AG04450 (cell line): ENCODE data around the gene DTL. TPM values are rescaled to one million over a fixed set of nuclear protein-coding genes. Genes with fewer than 3 reads are reported as not detected.

Experiments
- CTCF ChIA-PET: fragments of 300-600, 350-600 bp; formaldehyde crosslinking; extraction: SDS; loops from one replicate; lab custom pipeline; 2022; ENCODE audit warnings: antibody characterized with exemption, inconsistent platforms; lab: Charles Lee
- POLR2A ChIA-PET: fragments of 350-600 bp; formaldehyde crosslinking; extraction: SDS; loops from one replicate; lab custom pipeline; 2021; ENCODE audit warnings: antibody characterized with exemption, inconsistent platforms; lab: Yijun Ruan, JAX
- DNase-seq: peaks from one replicate; pipeline ENCODE4 v3.0.0-alpha.2; 2011; ENCODE audit warnings: low read depth, low spot score
- H3K27ac ChIP-seq: one replicate; pipeline ENCODE4 v1.5.1; 2012; ENCODE audit warnings: low read depth, low read length, control low read depth
- H3K27me3 ChIP-seq: one replicate; pipeline ENCODE4 v1.6.0; 2012; ENCODE audit warnings: low read length; ENCODE audit not compliant: control insufficient read depth, insufficient read depth
- H3K4me3 ChIP-seq: 2 replicates; pipeline ENCODE4 v1.5.1; 2011; ENCODE audit warnings: mild to moderate bottlenecking, low read depth, low read length, control low read depth
- H3K9me3 ChIP-seq: 2 replicates; pipeline ENCODE4 v1.5.1; 2012; ENCODE audit warnings: low read length; ENCODE audit not compliant: control insufficient read depth, insufficient read depth
- polyA plus RNA-seq: library from polyadenylated mRNA; depleted of rRNA; stranded (reverse); fragments of >200 nt; gene quantifications from 2 replicates; pipeline ENCODE4 v1.2.3, GENCODE V29; 2011
- TF ChIP-seq, protein P1 (sequence below): IDR thresholded peaks from 2 replicates; pipeline ENCODE4 v1.5.1; 2011; ENCODE audit warnings: low read depth, low read length, control low read depth, inconsistent platforms

DTL gene
- polyA plus RNA-seq, 1 experiment, result 6.0 TPM

DNA sequence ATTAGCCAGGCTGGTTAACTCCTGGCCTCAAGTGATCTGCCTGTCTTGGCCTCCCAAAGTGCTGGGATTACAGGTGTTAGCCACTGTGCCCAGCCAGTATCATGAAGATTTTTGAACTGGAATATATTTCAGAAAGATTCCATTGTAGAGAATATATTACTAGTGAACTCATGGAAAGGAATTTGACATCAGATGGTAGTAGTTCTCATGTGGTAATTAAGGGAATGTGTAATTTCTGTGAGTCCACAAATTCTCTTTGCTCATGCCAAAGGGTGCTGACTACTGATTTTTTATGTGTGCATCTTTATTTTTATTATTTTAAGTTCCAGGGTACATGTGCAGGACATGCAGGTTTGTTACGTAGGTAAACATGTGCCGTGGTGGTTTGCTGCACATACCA lies 10.4 kb downstream of the DTL start:
- TF ChIP-seq, protein P1, sequence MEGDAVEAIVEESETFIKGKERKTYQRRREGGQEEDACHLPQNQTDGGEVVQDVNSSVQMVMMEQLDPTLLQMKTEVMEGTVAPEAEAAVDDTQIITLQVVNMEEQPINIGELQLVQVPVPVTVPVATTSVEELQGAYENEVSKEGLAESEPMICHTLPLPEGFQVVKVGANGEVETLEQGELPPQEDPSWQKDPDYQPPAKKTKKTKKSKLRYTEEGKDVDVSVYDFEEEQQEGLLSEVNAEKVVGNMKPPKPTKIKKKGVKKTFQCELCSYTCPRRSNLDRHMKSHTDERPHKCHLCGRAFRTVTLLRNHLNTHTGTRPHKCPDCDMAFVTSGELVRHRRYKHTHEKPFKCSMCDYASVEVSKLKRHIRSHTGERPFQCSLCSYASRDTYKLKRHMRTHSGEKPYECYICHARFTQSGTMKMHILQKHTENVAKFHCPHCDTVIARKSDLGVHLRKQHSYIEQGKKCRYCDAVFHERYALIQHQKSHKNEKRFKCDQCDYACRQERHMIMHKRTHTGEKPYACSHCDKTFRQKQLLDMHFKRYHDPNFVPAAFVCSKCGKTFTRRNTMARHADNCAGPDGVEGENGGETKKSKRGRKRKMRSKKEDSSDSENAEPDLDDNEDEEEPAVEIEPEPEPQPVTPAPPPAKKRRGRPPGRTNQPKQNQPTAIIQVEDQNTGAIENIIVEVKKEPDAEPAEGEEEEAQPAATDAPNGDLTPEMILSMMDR, result no peak
- Histone ChIP-seq H3K27me3 (no peaks in the 10 kb centered on the region), H3K9me3 (no peaks in the 10 kb centered on the region), H3K27ac (no peak overlapping the region), H3K4me3 (no peak overlapping the region)
- DNase-seq, result no peak
- ChIA-PET CTCF (interaction anchor here (0.6 to 7.9 kb wide), 3 partner anchors 11 to 410 kb away, joined by 5 to 111 read pairs (median 6); partner anchors contain the start of genes DTL and INTS7), POLR2A (interaction anchor here (1.0 kb wide), 1 partner anchor 11 kb away, joined by 3 read pairs; the partner anchor contains the start of genes DTL and INTS7)

DNA sequence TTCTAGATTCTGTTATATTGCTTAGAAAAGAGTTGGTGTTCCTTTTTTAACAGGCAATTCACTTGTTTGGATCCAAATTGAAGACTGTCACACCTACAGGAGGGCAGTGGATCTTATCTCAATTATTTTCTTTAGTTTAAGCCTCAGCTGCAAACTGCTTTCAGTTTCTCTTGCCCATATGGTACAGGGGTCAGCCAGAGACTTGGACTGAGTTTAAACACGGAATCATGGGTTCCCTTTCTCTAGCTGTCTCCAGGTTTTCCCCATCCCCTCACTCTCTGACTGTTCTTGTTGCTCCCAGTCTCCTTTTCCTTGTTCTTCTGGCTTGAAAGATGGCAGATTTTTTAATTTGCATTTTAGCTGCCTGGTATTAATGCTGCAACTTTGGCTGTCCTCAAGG lies 18.4 kb downstream of the DTL start:
- Histone ChIP-seq H3K9me3 (no peaks in the 10 kb centered on the region), H3K4me3 (no peak overlapping the region), H3K27ac (no peak overlapping the region), H3K27me3 (no peaks in the 10 kb centered on the region)
- TF ChIP-seq, protein P1, result no peak
- DNase-seq, result no peak
- CTCF ChIA-PET, result interaction anchor here (1.2 to 1.5 kb wide), 2 partner anchors 8 to 19 kb away, joined by 4 to 5 read pairs; no protein-coding TSS in a partner anchor
- POLR2A ChIA-PET, result no interaction called here

DNA sequence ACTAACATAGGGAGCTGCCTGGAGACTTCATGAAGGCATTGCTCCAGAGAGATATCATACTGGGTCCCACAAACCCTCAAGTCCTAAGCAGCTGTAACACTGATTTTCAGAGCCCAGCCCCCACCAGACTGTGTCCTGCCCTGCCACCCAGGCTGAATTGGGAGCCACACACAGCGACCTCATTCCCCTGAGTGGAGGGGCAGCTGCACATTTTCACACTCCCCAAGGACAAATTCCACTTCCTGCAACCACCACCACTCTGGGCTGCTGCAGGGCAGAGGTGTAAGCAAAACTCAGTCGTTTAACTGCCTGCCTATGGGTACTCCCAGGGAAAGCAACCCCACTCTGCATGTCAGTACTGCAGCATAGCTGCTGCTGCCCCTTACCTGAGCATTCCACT lies 19.8 kb downstream of the DTL start:
- Histone ChIP-seq H3K27ac (no peak overlapping the region), H3K27me3 (no peaks in the 10 kb centered on the region), H3K4me3 (no peak overlapping the region), H3K9me3 (no peaks in the 10 kb centered on the region)
- ChIA-PET POLR2A (no interaction called here), CTCF (interaction anchor here (0.7 to 1.2 kb wide), 4 partner anchors 9 to 21 kb away, joined by 3 to 9 read pairs (median 4); partner anchors contain the start of genes DTL and INTS7)
- TF ChIP-seq, protein P1, result no peak
- no peak for DNase-seq

DNA sequence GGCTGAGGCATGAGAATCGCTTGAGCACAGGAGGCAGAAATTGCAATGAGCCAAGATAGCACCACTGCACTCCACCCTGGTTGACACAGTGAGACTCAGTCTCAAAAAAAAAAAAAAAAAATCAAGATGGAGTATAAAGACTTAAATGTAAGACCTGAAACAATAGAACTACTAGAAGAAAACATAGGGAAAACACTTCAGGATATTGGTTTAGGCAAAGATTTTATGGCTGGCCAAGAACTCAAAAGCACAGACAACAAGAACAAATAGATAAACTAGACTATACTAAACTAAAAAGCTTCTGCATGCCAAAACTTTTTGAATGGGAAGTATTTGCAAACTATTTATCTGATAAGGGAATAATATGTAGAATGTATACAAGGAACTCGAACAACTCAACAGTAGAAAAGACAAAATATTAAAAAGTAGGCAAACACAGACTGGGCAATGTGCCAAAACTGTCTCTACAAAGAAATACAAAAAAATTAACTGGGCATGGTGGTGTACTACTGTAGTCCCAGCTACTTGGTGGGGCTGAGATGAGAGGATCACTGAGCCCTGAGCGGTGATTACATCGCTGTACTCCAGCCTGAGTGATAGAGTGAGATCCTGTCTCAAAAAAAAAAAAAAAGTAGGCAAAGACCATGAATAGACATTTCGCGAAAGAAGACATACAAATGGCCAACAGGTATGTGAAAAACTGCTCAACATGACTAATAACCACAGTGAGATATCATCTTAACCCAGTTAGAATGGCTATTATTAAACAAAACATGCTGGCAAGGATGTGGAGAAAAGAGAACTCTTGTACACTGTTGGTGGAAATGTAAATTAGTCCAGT lies 25.3 kb downstream of the DTL start:
- DNase-seq, result no peak
- H3K27ac ChIP-seq, result no peak overlapping the region
- H3K9me3 ChIP-seq, result no peaks in the 10 kb centered on the region
- H3K27me3 ChIP-seq, result no peaks in the 10 kb centered on the region
- no peak overlapping the region for H3K4me3 ChIP-seq
- POLR2A ChIA-PET, result no interaction called here
- CTCF ChIA-PET, result interaction anchor here (1.7 to 2.6 kb wide), 5 partner anchors 10 to 395 kb away, joined by 6 to 20 read pairs (median 10); partner anchors contain the start of genes DTL and INTS7
- TF ChIP-seq, protein P1, result no peak
